ENCODE data around the gene ZNF827.

- TF ChIP-seq POLR2A (IDR thresholded peaks at IDR 0.05) (no peak), POLR2AphosphoS5 (IDR thresholded peaks at IDR 0.05) (no peak), EP300 (IDR thresholded peaks at IDR 0.05) (no peak)
Measured at GRCh38 chr4:145929415-145930178, 9.0 kb downstream of the ZNF827 start.
